OCI-LY1 (cell line): ENCODE measurements around the gene ADD2.

Experiments
- CTCF ChIP-seq: fragments of 200-600 bp; sonication (generic), shearing (Covaris generic); IDR thresholded peaks from 2 replicates; pipeline ENCODE4 v1.5.1; 2017; ENCODE audit warnings: mild to moderate bottlenecking, antibody characterized with exemption, low read length, moderate library complexity, mixed read lengths
- EZH2 ChIP-seq: fragments of 200-600 bp; sonication (generic), shearing (Covaris generic); IDR thresholded peaks from 2 replicates; pipeline ENCODE4 v1.8.0; 2017; ENCODE audit warnings: borderline replicate concordance, mixed run types, mild to moderate bottlenecking, antibody characterized with exemption, low read length, moderate library complexity, mixed read lengths

GRCh38 chr2:70730730-70731129, 37.3 kb downstream of the ADD2 start:
- no peak for TF ChIP-seq CTCF
- TF ChIP-seq EZH2: no peak
